Measurements from ENCODE around the gene SLC22A8. TPM values are rescaled to one million over a fixed set of nuclear protein-coding genes. Genes with fewer than 3 reads are reported as not detected.

Gene SLC22A8
- total and polyA plus RNA-seq, 2 experiments from 2014 or later, result not detected

- Mint-ChIP-seq H3K9me3 (no peaks in the 10 kb centered on the region), H3K4me1 (peaks cover 7% of the 10 kb centered on the region), H3K27ac (no peak overlapping the region), H3K27me3 (ENCODE audit: insufficient read depth, low read depth, poor library complexity) (peaks cover 12% of the 10 kb centered on the region), H3K36me3 (ENCODE audit: low read depth) (no peaks in the 10 kb centered on the region; the same call in 2 of the 3 replicates), H3K4me3 (no peak overlapping the region)
- Histone ChIP-seq H3K36me3 (ENCODE audit: insufficient read depth) (no peaks in the 10 kb centered on the region), H3K79me2 (replicated peaks; ENCODE audit: insufficient read depth) (no peaks in the 10 kb centered on the region), H3K4me2 (no peak overlapping the region), H3F3A (replicated peaks; ENCODE audit: low read depth) (no peaks in the 10 kb centered on the region), H3K27me3 (ENCODE audit: insufficient read depth) (no peaks in the 10 kb centered on the region), H2AFZ (no peak overlapping the region), H3K9me2 (ENCODE audit: insufficient read depth) (0 out of 2 replicates have a peak, but pooled peaks cover 4% of the 10 kb centered on the region), H3K4me1 (ENCODE audit: insufficient read depth) (no peaks in the 10 kb centered on the region), H3K4me3 (no peak overlapping the region), H3K27ac (ENCODE audit: low read depth) (no peak overlapping the region), H4K20me1 (replicated peaks; ENCODE audit: insufficient read depth) (no peaks in the 10 kb centered on the region)
- no peak for TF ChIP-seq STAT1 (IDR thresholded peaks at IDR 0.05; ENCODE audit: unreplicated experiment)
- TF ChIP-seq, protein P1, sequence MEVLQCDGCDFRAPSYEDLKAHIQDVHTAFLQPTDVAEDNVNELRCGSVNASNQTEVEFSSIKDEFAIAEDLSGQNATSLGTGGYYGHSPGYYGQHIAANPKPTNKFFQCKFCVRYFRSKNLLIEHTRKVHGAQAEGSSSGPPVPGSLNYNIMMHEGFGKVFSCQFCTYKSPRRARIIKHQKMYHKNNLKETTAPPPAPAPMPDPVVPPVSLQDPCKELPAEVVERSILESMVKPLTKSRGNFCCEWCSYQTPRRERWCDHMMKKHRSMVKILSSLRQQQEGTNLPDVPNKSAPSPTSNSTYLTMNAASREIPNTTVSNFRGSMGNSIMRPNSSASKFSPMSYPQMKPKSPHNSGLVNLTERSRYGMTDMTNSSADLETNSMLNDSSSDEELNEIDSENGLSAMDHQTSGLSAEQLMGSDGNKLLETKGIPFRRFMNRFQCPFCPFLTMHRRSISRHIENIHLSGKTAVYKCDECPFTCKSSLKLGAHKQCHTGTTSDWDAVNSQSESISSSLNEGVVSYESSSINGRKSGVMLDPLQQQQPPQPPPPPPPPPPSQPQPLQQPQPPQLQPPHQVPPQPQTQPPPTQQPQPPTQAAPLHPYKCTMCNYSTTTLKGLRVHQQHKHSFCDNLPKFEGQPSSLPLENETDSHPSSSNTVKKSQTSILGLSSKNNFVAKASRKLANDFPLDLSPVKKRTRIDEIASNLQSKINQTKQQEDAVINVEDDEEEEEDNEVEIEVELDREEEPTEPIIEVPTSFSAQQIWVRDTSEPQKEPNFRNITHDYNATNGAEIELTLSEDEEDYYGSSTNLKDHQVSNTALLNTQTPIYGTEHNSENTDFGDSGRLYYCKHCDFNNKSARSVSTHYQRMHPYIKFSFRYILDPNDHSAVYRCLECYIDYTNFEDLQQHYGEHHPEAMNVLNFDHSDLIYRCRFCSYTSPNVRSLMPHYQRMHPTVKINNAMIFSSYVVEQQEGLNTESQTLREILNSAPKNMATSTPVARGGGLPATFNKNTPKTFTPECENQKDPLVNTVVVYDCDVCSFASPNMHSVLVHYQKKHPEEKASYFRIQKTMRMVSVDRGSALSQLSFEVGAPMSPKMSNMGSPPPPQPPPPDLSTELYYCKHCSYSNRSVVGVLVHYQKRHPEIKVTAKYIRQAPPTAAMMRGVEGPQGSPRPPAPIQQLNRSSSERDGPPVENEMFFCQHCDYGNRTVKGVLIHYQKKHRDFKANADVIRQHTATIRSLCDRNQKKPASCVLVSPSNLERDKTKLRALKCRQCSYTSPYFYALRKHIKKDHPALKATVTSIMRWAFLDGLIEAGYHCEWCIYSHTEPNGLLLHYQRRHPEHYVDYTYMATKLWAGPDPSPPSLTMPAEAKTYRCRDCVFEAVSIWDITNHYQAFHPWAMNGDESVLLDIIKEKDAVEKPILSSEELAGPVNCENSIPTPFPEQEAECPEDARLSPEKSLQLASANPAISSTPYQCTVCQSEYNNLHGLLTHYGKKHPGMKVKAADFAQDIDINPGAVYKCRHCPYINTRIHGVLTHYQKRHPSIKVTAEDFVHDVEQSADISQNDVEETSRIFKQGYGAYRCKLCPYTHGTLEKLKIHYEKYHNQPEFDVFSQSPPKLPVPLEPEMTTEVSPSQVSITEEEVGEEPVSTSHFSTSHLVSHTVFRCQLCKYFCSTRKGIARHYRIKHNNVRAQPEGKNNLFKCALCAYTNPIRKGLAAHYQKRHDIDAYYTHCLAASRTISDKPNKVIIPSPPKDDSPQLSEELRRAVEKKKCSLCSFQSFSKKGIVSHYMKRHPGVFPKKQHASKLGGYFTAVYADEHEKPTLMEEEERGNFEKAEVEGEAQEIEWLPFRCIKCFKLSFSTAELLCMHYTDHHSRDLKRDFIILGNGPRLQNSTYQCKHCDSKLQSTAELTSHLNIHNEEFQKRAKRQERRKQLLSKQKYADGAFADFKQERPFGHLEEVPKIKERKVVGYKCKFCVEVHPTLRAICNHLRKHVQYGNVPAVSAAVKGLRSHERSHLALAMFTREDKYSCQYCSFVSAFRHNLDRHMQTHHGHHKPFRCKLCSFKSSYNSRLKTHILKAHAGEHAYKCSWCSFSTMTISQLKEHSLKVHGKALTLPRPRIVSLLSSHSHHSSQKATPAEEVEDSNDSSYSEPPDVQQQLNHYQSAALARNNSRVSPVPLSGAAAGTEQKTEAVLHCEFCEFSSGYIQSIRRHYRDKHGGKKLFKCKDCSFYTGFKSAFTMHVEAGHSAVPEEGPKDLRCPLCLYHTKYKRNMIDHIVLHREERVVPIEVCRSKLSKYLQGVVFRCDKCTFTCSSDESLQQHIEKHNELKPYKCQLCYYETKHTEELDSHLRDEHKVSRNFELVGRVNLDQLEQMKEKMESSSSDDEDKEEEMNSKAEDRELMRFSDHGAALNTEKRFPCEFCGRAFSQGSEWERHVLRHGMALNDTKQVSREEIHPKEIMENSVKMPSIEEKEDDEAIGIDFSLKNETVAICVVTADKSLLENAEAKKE (CRISPR knock-in tag; IDR thresholded peaks at IDR 0.05), result no peak
- DNase-seq (ENCODE audit: low spot score) (no peak), ATAC-seq (no peak)
Observed at GRCh38 chr11:63001456-63001855, 14.2 kb downstream of the SLC22A8 start.

DNA sequence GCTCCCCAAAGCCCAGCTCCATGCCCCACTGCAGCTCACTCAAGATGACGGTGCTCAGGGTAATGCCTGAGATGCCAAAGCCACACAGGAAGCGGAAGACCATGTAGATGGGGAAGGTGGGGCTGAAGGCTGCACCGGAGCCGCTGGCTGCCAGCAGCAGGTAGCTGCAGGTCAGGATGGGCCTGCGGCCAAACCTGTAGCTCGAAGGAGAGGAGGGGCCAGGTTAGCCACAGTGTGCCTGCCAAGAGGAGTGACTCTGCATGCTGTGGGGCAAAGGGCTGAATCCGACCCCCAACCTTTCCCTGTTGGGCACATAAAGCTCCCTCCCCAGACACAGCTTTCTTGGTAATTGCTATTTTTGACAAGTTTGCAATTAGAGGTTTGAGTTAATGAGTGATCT is 16.0 kb downstream of the SLC22A8 start:
- Mint-ChIP-seq H3K36me3 (ENCODE audit: low read depth) (no peaks in the 10 kb centered on the region; the same call in 2 of the 3 replicates), H3K9me3 (no peaks in the 10 kb centered on the region; the same call in 2 of the 3 replicates), H3K4me3 (no peak overlapping the region; the same call in 2 of the 3 replicates), H3K27me3 (ENCODE audit: insufficient read depth, low read depth, poor library complexity) (peaks cover 13% of the 10 kb centered on the region), H3K27ac (no peak overlapping the region), H3K4me1 (peaks cover 7% of the 10 kb centered on the region)
- no peak for DNase-seq (ENCODE audit: low spot score)
- no peak overlapping the region for H3K4me3 ChIP-seq
- ATAC-seq, result peak; percentile 33; the same call in 1 of the 3 replicates
- no peak overlapping the region for H3K4me2 ChIP-seq
- H4K20me1 ChIP-seq (replicated peaks; ENCODE audit: insufficient read depth), result no peaks in the 10 kb centered on the region
- no peaks in the 10 kb centered on the region for H3K27me3 ChIP-seq (ENCODE audit: insufficient read depth)
- H3K36me3 ChIP-seq (ENCODE audit: insufficient read depth), result no peaks in the 10 kb centered on the region
- no peak overlapping the region for H3K27ac ChIP-seq (ENCODE audit: low read depth)
- H3K79me2 ChIP-seq (replicated peaks; ENCODE audit: insufficient read depth), result no peaks in the 10 kb centered on the region
- no peaks in the 10 kb centered on the region for H3K4me1 ChIP-seq (ENCODE audit: insufficient read depth)
- 0 out of 2 replicates have a peak overlapping the region, but pooled peaks have one; percentile 14 for H2AFZ ChIP-seq
- H3F3A ChIP-seq (replicated peaks; ENCODE audit: low read depth), result no peaks in the 10 kb centered on the region
- H3K9me2 ChIP-seq (ENCODE audit: insufficient read depth), result 0 out of 2 replicates have a peak, but pooled peaks cover 4% of the 10 kb centered on the region
- TF ChIP-seq, protein P2, sequence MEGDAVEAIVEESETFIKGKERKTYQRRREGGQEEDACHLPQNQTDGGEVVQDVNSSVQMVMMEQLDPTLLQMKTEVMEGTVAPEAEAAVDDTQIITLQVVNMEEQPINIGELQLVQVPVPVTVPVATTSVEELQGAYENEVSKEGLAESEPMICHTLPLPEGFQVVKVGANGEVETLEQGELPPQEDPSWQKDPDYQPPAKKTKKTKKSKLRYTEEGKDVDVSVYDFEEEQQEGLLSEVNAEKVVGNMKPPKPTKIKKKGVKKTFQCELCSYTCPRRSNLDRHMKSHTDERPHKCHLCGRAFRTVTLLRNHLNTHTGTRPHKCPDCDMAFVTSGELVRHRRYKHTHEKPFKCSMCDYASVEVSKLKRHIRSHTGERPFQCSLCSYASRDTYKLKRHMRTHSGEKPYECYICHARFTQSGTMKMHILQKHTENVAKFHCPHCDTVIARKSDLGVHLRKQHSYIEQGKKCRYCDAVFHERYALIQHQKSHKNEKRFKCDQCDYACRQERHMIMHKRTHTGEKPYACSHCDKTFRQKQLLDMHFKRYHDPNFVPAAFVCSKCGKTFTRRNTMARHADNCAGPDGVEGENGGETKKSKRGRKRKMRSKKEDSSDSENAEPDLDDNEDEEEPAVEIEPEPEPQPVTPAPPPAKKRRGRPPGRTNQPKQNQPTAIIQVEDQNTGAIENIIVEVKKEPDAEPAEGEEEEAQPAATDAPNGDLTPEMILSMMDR (conservative IDR thresholded peaks at IDR 0.05; ENCODE audit: low read depth in 2 of 2), result no peak
- no peak for TF ChIP-seq EZH2 (IDR thresholded peaks at IDR 0.05; ENCODE audit: low read depth, unreplicated experiment)
- TF ChIP-seq STAT1 (IDR thresholded peaks at IDR 0.05; ENCODE audit: unreplicated experiment), result no peak
- TF ChIP-seq POLR2AphosphoS5 (IDR thresholded peaks at IDR 0.05; ENCODE audit: low read depth), result no peak
- no peak for TF ChIP-seq JUNB (IDR thresholded peaks at IDR 0.05; ENCODE audit: unreplicated experiment)
- TF ChIP-seq, protein P3, sequence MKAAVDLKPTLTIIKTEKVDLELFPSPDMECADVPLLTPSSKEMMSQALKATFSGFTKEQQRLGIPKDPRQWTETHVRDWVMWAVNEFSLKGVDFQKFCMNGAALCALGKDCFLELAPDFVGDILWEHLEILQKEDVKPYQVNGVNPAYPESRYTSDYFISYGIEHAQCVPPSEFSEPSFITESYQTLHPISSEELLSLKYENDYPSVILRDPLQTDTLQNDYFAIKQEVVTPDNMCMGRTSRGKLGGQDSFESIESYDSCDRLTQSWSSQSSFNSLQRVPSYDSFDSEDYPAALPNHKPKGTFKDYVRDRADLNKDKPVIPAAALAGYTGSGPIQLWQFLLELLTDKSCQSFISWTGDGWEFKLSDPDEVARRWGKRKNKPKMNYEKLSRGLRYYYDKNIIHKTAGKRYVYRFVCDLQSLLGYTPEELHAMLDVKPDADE (IDR thresholded peaks at IDR 0.05), result no peak

All from GM23338 (cell line).